Right lobe of liver (tissue), 6 donors: Measurements from ENCODE around the gene ATXN3. TPM values are rescaled to one million over a fixed set of nuclear protein-coding genes. Genes with fewer than 3 reads are reported as not detected.
A peak's percentile ranks its signal among the peaks of the same experiment; 100 is the strongest.

Experiments used
- ATAC-seq, 4 donors: fragments of 200-7000 bp; cut with Tn5 transposase; one replicate each; pipeline ENCODE4 v1.9.1; 2020; ENCODE audit warnings: mild to moderate bottlenecking in 4 of 4, moderate library complexity in 4 of 4
- DNase-seq, 3 donors: peaks; one replicate each; pipeline ENCODE4 v3.0.0-alpha.2; 2020
- H3K27ac ChIP-seq, 3 donors: fragments of 200-600 bp; one replicate each; pipeline ENCODE4 v1.8.0; 2022
- H3K27me3 ChIP-seq, 2 donors: fragments of 200-600 bp; one replicate each; pipeline ENCODE4 v1.8.0; 2022
- H3K36me3 ChIP-seq, 4 donors: fragments of 200-600 bp; sonication (generic) in 1 of 4; one replicate each; pipeline versions ENCODE4 v1.5.1 to v1.8.0; 2017 to 2022; ENCODE audit warnings: control low read depth in 1 of 4
- H3K4me1 ChIP-seq, 4 donors: fragments of 200-600 bp; sonication (generic) in 1 of 4; one replicate each; pipeline versions ENCODE4 v1.5.1 to v1.8.0; 2017 to 2022; ENCODE audit warnings: control low read depth in 1 of 4
- H3K4me3 ChIP-seq, 3 donors: fragments of 200-600 bp; one replicate each; pipeline ENCODE4 v1.8.0; 2022
- H3K9me3 ChIP-seq, 4 donors: fragments of 200-600 bp; sonication (generic) in 1 of 4; one replicate each; pipeline versions ENCODE4 v1.5.1 to v1.8.0; 2017 to 2022; ENCODE audit warnings: control low read depth in 1 of 4
- CTCF ChIP-seq, 4 donors: fragments of 200-600 bp in 3 of 4; fragments of 450-650 bp in 1 of 4; IDR thresholded peaks; one replicate each; pipeline versions ENCODE4 v1.5.1 to v1.8.0; 2016 to 2022; ENCODE audit warnings: antibody characterized with exemption in 4 of 4, mild to moderate bottlenecking in 2 of 4
- POLR2A ChIP-seq: fragments of 450-650 bp; IDR thresholded peaks from one replicate; pipeline ENCODE4 v1.6.1; 2017; ENCODE audit warnings: antibody characterized with exemption, mild to moderate bottlenecking
- WGBS: methylation state at CpG from one replicate; pipeline ENCODE4 v1.1.6; 2018; ENCODE audit warnings: low coverage, low lambda C conversion rate; ENCODE audit not compliant: insufficient coverage; ENCODE audit errors: missing lambda C conversion rate; 5-methylcytosine and 5-hydroxymethylcytosine counted together
- intact Hi-C, 2 donors: fragments of 100-400 bp; cut with DNase I; formaldehyde crosslinking; loops; one replicate each; pipeline versions ENCODE4 v1.11.2 to v1.14.1; 2022
- total RNA-seq, 6 experiments: library from RNA; depleted of rRNA in 2 of 6; stranded (reverse); fragments of >200 nt in 2 of 6; fragmentation: NEBNext Ultra II Directional in 3 of 6; extraction: Animal tissue kit (Norgen Biotek cat#: 25700) in 3 of 6; gene quantifications; one replicate each; pipeline versions ENCODE4 v1.1.0 to v1.2.4, GENCODE V29; 2016 to 2023
- donor health status: DM: no; HTN: yes; CAD: no.
- donor health status: DM: no; HTN: no; CAD: no.
- donor health status: DM: no; HTN: no; CAD: no.
- donor health status: DM: no; HTN: yes; CAD: no.
- donor health status: DM: no; HTN: yes; CAD: no.

The ATXN3 gene
- total RNA-seq, 6 experiments from 2014 or later = 5.5 to 15.4 (median 9.7) TPM

GRCh38 chr14:92021523-92021922 lies 84.9 kb downstream of the ATXN3 start:
- Histone ChIP-seq H3K36me3 (peaks cover 0 to 30% (median 8%) of the 10 kb centered on the region in 4 donors), H3K27ac (no peak overlapping the region), H3K9me3 (no peaks in the 10 kb centered on the region), H3K4me1 (no peaks in the 10 kb centered on the region), H3K27me3 (no peaks in the 10 kb centered on the region), H3K4me3 (no peak overlapping the region)
- no peak for ATAC-seq
- no peak for DNase-seq
- intact Hi-C loops = no loop called here
- 95% methylated on average over 3 of the region's 3 CpGs for WGBS
- TF ChIP-seq CTCF (IDR thresholded peaks at IDR 0.05) (no peak), POLR2A (no peak)

- Histone ChIP-seq H3K4me3 (no peak overlapping the region), H3K4me1 (no peaks in the 10 kb centered on the region), H3K9me3 (no peaks in the 10 kb centered on the region), H3K27me3 (no peaks in the 10 kb centered on the region), H3K36me3 (peaks cover 0 to 65% (median 21%) of the 10 kb centered on the region in 4 donors), H3K27ac (no peak overlapping the region)
- DNase-seq (no peak), ATAC-seq (no peak)
- TF ChIP-seq CTCF (IDR thresholded peaks at IDR 0.05) (no peak), POLR2A (no peak)
- intact Hi-C loops = no loop called here
Measured at GRCh38 chr14:92014040-92014439, 92.3 kb downstream of the ATXN3 start.

GRCh38 chr14:92012121-92012748 lies 94.1 kb downstream of the ATXN3 start:
- H3K27me3 ChIP-seq = no peaks in the 10 kb centered on the region
- DNase-seq = no peak
- intact Hi-C loops = no loop called here
- no peak overlapping the region for H3K4me3 ChIP-seq
- ATAC-seq = peak in 1 of 4 donors; percentile 24
- H3K9me3 ChIP-seq = no peaks in the 10 kb centered on the region
- no peak overlapping the region for H3K27ac ChIP-seq
- no peak for TF ChIP-seq POLR2A
- H3K36me3 ChIP-seq = peaks cover 0 to 69% (median 22%) of the 10 kb centered on the region in 4 donors
- WGBS = 64% methylated on average over 4 of the region's 4 CpGs
- no peaks in the 10 kb centered on the region for H3K4me1 ChIP-seq

GRCh38 chr14:92010644-92011043 lies 95.7 kb downstream of the ATXN3 start:
- no peaks in the 10 kb centered on the region for H3K4me1 ChIP-seq
- ATAC-seq = peak in 2 of 4 donors; percentile 62 to 92
- 94% methylated on average over 3 of the region's 3 CpGs for WGBS

GRCh38 chr14:92009604-92010003 lies 96.8 kb downstream of the ATXN3 start:
- no peak for TF ChIP-seq POLR2A
- no peak for TF ChIP-seq CTCF (IDR thresholded peaks at IDR 0.05)
- WGBS = 88% methylated on average over 1 of the region's 1 CpG
- Histone ChIP-seq H3K4me1 (no peaks in the 10 kb centered on the region), H3K27ac (no peak overlapping the region), H3K4me3 (no peak overlapping the region), H3K27me3 (no peaks in the 10 kb centered on the region), H3K36me3 (peaks cover 0 to 65% (median 20%) of the 10 kb centered on the region in 4 donors), H3K9me3 (no peaks in the 10 kb centered on the region)
- DNase-seq (no peak), ATAC-seq (no peak)
- intact Hi-C loops = no loop called here

More at GRCh38 chr14:92010644-92011043, 95.7 kb downstream of the ATXN3 start:
- intact Hi-C loops = no loop called here
- H3K27ac ChIP-seq = no peak overlapping the region
- H3K4me3 ChIP-seq = no peak overlapping the region
- H3K36me3 ChIP-seq = peaks cover 0 to 67% (median 22%) of the 10 kb centered on the region in 4 donors
- TF ChIP-seq POLR2A (no peak), CTCF (IDR thresholded peaks at IDR 0.05) (no peak)
- DNase-seq = no peak
- no peaks in the 10 kb centered on the region for H3K9me3 ChIP-seq
- no peaks in the 10 kb centered on the region for H3K27me3 ChIP-seq

Other genes with a start within 250 kb of the ATXN3 start
- 1 to 10 TPM; 1.0 to 6.5 (median 4.3) TPM for gene TC2N, start 239.0 kb downstream of the ATXN3 start, total RNA-seq
- gene FBLN5, start 158.9 kb downstream of the ATXN3 start, total RNA-seq = 10 to 100 TPM in 5 of 6 experiments, 1 to 10 TPM in 1; 6.7 to 36.3 (median 17.8) TPM
- 10 to 100 TPM; 18.4 to 36.1 (median 33.2) TPM for gene TRIP11, start 66.5 kb downstream of the ATXN3 start, total RNA-seq
- gene NDUFB1, start 15.1 kb upstream of the ATXN3 start, total RNA-seq = 100 to 1,000 TPM in 2 of 6 experiments, 10 to 100 TPM in 4; 74.6 to 223 (median 94.6) TPM
- 10 to 100 TPM; 23.4 to 28.2 (median 25.9) TPM for gene CPSF2, start 15.4 kb upstream of the ATXN3 start, total RNA-seq
- gene SLC24A4, start 216.6 kb upstream of the ATXN3 start, total RNA-seq = under 1 TPM; 0.06 to 0.29 (median 0.21) TPM